WTC11 (cell line): Measurements from ENCODE around the gene P2RY6. TPM values are rescaled to one million over a fixed set of nuclear protein-coding genes. Genes with fewer than 3 reads are reported as not detected.
A peak's percentile ranks its signal among the peaks of the same experiment; 100 is the strongest.

Experiments used
- ATAC-seq: fragments of 200-7000 bp; cut with Tn5 transposase; 2 replicates; pipeline ENCODE4 v1.10.0; 2021; ENCODE audit warnings: mild to moderate bottlenecking, moderate library complexity
- CTCF ChIA-PET: fragments of 300-600 bp; sonication (Branson Sonifier 250); formaldehyde crosslinking; loops from one replicate; lab custom pipeline; 2021; ENCODE audit warnings: antibody characterized with exemption; lab: Charles Lee
- POLR2A ChIA-PET: fragments of 350-600 bp; sonication (Branson Sonifier 250); formaldehyde crosslinking; loops from one replicate; lab custom pipeline; 2021; ENCODE audit warnings: antibody characterized with exemption; lab: Charles Lee
- DNase-seq: peaks from one replicate; pipeline ENCODE4 v3.0.0; 2021; ENCODE audit warnings: low spot score
- H3K27ac Mint-ChIP-seq: 2 replicates; pipeline ENCODE4 v1.8.0; 2021; ENCODE audit warnings: mixed read lengths
- H3K27me3 Mint-ChIP-seq: 2 replicates; pipeline ENCODE4 v1.8.0; 2021; ENCODE audit warnings: low read depth, mild to moderate bottlenecking, moderate library complexity, mixed read lengths
- H3K36me3 Mint-ChIP-seq: 2 replicates; pipeline ENCODE4 v1.8.0; 2021; ENCODE audit warnings: mixed read lengths
- H3K4me1 Mint-ChIP-seq: 2 replicates; pipeline ENCODE4 v1.8.0; 2022; ENCODE audit warnings: mixed read lengths
- H3K4me3 Mint-ChIP-seq: 2 replicates; pipeline ENCODE4 v1.8.0; 2021; ENCODE audit warnings: mild to moderate bottlenecking, moderate library complexity, mixed read lengths
- H3K9me3 Mint-ChIP-seq: 2 replicates; pipeline ENCODE4 v1.8.0; 2021; ENCODE audit warnings: mixed read lengths
- ATF1 ChIP-seq: sonication (generic); formaldehyde crosslinking; IDR thresholded peaks from 2 replicates; pipeline ENCODE4 v1.8.1; 2023; ENCODE audit warnings: mild to moderate bottlenecking, moderate library complexity, missing genetic modification reagents
- CREB1 ChIP-seq: sonication (generic); formaldehyde crosslinking; IDR thresholded peaks from 2 replicates; pipeline ENCODE4 v1.8.0; 2023; ENCODE audit warnings: mild to moderate bottlenecking, missing genetic modification reagents
- EMX1 ChIP-seq: fragments of 250-450 bp; sonication (Bioruptor Pico); IDR thresholded peaks from 2 replicates; pipeline ENCODE4 v1.8.0; 2021; ENCODE audit warnings: mild to moderate bottlenecking
- ETV6 ChIP-seq: sonication (generic); formaldehyde crosslinking; IDR thresholded peaks from 2 replicates; pipeline ENCODE4 v1.8.1; 2022; ENCODE audit warnings: mild to moderate bottlenecking, missing genetic modification reagents
- FOXJ3 ChIP-seq: sonication (generic); formaldehyde crosslinking; IDR thresholded peaks from 2 replicates; pipeline ENCODE4 v1.9.0; 2021; ENCODE audit warnings: missing genetic modification reagents, mild to moderate bottlenecking, borderline replicate concordance
- FOXP1 ChIP-seq: sonication (generic); formaldehyde crosslinking; IDR thresholded peaks from 2 replicates; pipeline ENCODE4 v1.8.0; 2022; ENCODE audit warnings: missing genetic modification reagents, mild to moderate bottlenecking, moderate library complexity, borderline replicate concordance
- HMGA2 ChIP-seq: fragments of 250-450 bp; sonication (Bioruptor Pico); IDR thresholded peaks from 2 replicates; pipeline ENCODE4 v1.4.0; 2021; ENCODE audit warnings: mild to moderate bottlenecking, moderate library complexity
- IRF2 ChIP-seq: sonication (generic); formaldehyde crosslinking; IDR thresholded peaks from 2 replicates; pipeline ENCODE4 v1.8.0; 2022; ENCODE audit warnings: low read depth, missing genetic modification reagents, borderline replicate concordance
- JUN ChIP-seq: sonication (generic); formaldehyde crosslinking; IDR thresholded peaks from 2 replicates; pipeline ENCODE4 v1.8.0; 2023; ENCODE audit warnings: mild to moderate bottlenecking, missing genetic modification reagents
- KAT7 ChIP-seq: sonication (generic); formaldehyde crosslinking; IDR thresholded peaks from 2 replicates; pipeline ENCODE4 v1.8.1; 2023; ENCODE audit warnings: missing genetic modification reagents, mild to moderate bottlenecking, borderline replicate concordance
- NFYB ChIP-seq: sonication (generic); formaldehyde crosslinking; conservative IDR thresholded peaks from 2 replicates; pipeline ENCODE4 v1.8.0; 2022; ENCODE audit warnings: low read depth, missing genetic modification reagents
- OVOL2 ChIP-seq: fragments of 250-450 bp; sonication (Bioruptor Pico); IDR thresholded peaks from 2 replicates; pipeline ENCODE4 v1.9.0; 2021; ENCODE audit warnings: mild to moderate bottlenecking, borderline replicate concordance
- RORB ChIP-seq: fragments of 250-450 bp; sonication (Bioruptor Pico); IDR thresholded peaks from 2 replicates; pipeline ENCODE4 v1.9.0; 2021; ENCODE audit warnings: mild to moderate bottlenecking
- TCF7 ChIP-seq: sonication (generic); formaldehyde crosslinking; IDR thresholded peaks from 2 replicates; pipeline ENCODE4 v1.8.0; 2022; ENCODE audit warnings: mild to moderate bottlenecking, low read depth, missing genetic modification reagents, moderate library complexity
- TP53 ChIP-seq: sonication (generic); formaldehyde crosslinking; IDR thresholded peaks from 2 replicates; pipeline ENCODE4 v1.8.1; 2023; ENCODE audit warnings: mild to moderate bottlenecking, missing genetic modification reagents
- ZNF138 ChIP-seq: sonication (generic); formaldehyde crosslinking; conservative IDR thresholded peaks from 2 replicates; pipeline ENCODE4 v1.8.1; 2022; ENCODE audit warnings: mild to moderate bottlenecking, moderate library complexity, missing genetic modification reagents
- ZNF317 ChIP-seq: sonication (generic); formaldehyde crosslinking; IDR thresholded peaks from 2 replicates; pipeline ENCODE4 v1.8.1; 2023; ENCODE audit warnings: low read depth, mild to moderate bottlenecking, moderate library complexity, missing genetic modification reagents, borderline replicate concordance
- ZNF396 ChIP-seq: fragments of 250-450 bp; sonication (Bioruptor Pico); IDR thresholded peaks from 2 replicates; pipeline ENCODE4 v1.8.0; 2021; ENCODE audit warnings: mild to moderate bottlenecking, moderate library complexity, borderline replicate concordance
- total RNA-seq: library from RNA; stranded (reverse); gene quantifications from 3 replicates; pipeline ENCODE4 v1.2.3, GENCODE V29; 2021
- TF ChIP-seq, protein P1 (sequence below): sonication (generic); formaldehyde crosslinking; IDR thresholded peaks from 2 replicates; pipeline ENCODE4 v1.8.1; 2023; ENCODE audit warnings: mild to moderate bottlenecking, missing genetic modification reagents, borderline replicate concordance
- TF ChIP-seq, protein P2 (sequence below): sonication (generic); formaldehyde crosslinking; conservative IDR thresholded peaks from 2 replicates; pipeline ENCODE4 v1.8.1; 2022; ENCODE audit warnings: mild to moderate bottlenecking, missing genetic modification reagents
- TF ChIP-seq, protein P3 (sequence below): sonication (generic); formaldehyde crosslinking; IDR thresholded peaks from 2 replicates; pipeline ENCODE4 v1.8.1; 2023; ENCODE audit warnings: mild to moderate bottlenecking, missing genetic modification reagents
- TF ChIP-seq, protein P4 (sequence below): sonication (generic); formaldehyde crosslinking; IDR thresholded peaks from 2 replicates; pipeline ENCODE4 v1.8.1; 2023; ENCODE audit warnings: mild to moderate bottlenecking, missing genetic modification reagents

Gene P2RY6
- total RNA-seq, 1 experiment from 2014 or later, result not detected

DNA sequence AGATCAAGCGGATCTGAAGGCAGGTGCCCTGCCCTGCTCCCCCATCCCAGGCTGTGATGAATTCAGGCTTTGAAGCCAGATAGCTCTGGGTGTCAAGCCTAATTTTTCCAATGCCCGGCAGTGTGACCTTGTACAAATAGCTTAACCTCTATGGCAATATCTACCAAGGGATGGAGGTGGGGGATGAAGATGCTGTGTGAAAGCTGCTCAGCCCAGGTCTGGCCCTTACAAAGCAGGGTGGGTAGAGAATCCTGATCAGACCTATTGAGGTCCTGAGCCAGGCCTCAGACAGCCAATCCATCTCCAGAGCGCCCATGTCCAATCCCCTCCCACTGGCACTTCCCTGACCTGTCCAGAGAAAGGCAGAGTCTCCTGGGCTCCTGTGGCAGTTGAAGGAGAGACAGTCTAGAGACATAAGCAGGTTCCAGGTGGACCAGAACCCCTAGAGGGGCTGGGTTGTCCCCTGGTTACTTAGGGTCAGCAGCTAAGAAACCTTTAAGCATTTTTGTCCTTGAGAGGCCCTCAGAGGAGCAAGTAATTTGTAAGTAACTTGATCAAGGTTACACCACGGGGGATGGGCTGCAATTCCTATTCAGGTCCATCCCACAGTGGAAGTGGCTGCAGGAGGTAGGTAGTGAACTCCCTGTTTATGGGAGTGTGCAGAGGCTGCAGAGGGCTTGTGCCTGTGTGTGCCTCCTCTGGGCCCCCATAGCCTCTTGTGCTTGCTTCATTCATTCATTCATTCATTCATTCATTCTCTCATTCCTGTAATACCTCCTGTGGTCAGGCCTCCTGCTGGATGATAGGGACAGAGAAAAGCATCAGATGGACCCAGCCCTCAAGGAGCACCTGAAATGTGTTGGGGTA, 43.6 kb upstream of the P2RY6 start (continued):
- TF ChIP-seq, protein P1, sequence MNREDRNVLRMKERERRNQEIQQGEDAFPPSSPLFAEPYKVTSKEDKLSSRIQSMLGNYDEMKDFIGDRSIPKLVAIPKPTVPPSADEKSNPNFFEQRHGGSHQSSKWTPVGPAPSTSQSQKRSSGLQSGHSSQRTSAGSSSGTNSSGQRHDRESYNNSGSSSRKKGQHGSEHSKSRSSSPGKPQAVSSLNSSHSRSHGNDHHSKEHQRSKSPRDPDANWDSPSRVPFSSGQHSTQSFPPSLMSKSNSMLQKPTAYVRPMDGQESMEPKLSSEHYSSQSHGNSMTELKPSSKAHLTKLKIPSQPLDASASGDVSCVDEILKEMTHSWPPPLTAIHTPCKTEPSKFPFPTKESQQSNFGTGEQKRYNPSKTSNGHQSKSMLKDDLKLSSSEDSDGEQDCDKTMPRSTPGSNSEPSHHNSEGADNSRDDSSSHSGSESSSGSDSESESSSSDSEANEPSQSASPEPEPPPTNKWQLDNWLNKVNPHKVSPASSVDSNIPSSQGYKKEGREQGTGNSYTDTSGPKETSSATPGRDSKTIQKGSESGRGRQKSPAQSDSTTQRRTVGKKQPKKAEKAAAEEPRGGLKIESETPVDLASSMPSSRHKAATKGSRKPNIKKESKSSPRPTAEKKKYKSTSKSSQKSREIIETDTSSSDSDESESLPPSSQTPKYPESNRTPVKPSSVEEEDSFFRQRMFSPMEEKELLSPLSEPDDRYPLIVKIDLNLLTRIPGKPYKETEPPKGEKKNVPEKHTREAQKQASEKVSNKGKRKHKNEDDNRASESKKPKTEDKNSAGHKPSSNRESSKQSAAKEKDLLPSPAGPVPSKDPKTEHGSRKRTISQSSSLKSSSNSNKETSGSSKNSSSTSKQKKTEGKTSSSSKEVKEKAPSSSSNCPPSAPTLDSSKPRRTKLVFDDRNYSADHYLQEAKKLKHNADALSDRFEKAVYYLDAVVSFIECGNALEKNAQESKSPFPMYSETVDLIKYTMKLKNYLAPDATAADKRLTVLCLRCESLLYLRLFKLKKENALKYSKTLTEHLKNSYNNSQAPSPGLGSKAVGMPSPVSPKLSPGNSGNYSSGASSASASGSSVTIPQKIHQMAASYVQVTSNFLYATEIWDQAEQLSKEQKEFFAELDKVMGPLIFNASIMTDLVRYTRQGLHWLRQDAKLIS, result no peak
- TF ChIP-seq IRF2 (CRISPR knock-in tag), result no peak
- TF ChIP-seq HMGA2 (CRISPR knock-in tag), result no peak

DNA sequence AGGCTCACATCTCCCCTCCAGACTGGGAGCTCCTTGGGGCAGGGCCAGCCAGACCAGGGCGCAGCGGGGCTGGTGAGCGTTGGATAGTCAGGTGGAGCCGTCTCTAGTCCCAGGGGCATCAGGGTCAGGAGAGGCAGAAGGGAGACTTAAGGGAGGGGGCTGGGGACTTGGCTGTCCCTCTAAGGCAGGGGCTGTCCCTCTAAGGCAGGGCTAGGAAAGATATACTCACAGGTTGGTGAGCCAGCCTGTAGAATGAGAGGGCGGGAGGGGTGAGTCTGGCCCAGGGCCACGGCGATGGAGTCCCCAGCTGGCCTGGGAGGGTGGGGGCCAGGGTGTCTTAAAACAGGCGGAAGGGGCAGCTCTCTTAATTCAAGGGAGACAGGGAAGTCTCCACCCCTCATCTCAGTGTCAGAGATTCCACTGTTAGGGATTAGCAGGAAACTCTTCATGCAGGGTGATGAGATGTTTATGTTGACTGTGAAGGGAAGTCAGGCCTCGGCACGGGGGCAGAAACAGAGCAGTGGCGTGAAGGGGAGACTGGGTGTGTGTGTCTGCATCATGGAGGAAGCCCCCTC, 42.7 kb upstream of the P2RY6 start:
- H3K9me3 Mint-ChIP-seq, result no peaks in the 10 kb centered on the region
- ChIA-PET POLR2A (no interaction called here), CTCF (interaction anchor here (0.8 to 1.5 kb wide), 3 partner anchors 10 to 435 kb away, joined by 3 to 4 read pairs (median 4); partner anchors contain the start of gene STARD10)
- H3K27ac Mint-ChIP-seq, result no peak overlapping the region
- ATAC-seq, result no peak
- peaks cover 27% of the 10 kb centered on the region for H3K4me1 Mint-ChIP-seq
- DNase-seq, result no peak
- TF ChIP-seq ZNF317 (no peak), HMGA2 (CRISPR knock-in tag) (no peak), OVOL2 (CRISPR knock-in tag) (no peak), TP53 (no peak), JUN (no peak), ATF1 (CRISPR knock-in tag) (no peak), RORB (CRISPR knock-in tag) (no peak), TCF7 (CRISPR knock-in tag) (no peak), CREB1 (CRISPR knock-in tag) (no peak), FOXP1 (CRISPR knock-in tag) (no peak), EMX1 (CRISPR knock-in tag) (no peak)
- TF ChIP-seq, protein P2, sequence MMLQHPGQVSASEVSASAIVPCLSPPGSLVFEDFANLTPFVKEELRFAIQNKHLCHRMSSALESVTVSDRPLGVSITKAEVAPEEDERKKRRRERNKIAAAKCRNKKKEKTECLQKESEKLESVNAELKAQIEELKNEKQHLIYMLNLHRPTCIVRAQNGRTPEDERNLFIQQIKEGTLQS (CRISPR knock-in tag), result no peak
- TF ChIP-seq, protein P3, sequence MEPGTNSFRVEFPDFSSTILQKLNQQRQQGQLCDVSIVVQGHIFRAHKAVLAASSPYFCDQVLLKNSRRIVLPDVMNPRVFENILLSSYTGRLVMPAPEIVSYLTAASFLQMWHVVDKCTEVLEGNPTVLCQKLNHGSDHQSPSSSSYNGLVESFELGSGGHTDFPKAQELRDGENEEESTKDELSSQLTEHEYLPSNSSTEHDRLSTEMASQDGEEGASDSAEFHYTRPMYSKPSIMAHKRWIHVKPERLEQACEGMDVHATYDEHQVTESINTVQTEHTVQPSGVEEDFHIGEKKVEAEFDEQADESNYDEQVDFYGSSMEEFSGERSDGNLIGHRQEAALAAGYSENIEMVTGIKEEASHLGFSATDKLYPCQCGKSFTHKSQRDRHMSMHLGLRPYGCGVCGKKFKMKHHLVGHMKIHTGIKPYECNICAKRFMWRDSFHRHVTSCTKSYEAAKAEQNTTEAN (CRISPR knock-in tag), result no peak
- no peaks in the 10 kb centered on the region; the same call in none of the 2 replicates for H3K27me3 Mint-ChIP-seq
- no peak overlapping the region for H3K4me3 Mint-ChIP-seq
- H3K36me3 Mint-ChIP-seq, result no peaks in the 10 kb centered on the region

DNA sequence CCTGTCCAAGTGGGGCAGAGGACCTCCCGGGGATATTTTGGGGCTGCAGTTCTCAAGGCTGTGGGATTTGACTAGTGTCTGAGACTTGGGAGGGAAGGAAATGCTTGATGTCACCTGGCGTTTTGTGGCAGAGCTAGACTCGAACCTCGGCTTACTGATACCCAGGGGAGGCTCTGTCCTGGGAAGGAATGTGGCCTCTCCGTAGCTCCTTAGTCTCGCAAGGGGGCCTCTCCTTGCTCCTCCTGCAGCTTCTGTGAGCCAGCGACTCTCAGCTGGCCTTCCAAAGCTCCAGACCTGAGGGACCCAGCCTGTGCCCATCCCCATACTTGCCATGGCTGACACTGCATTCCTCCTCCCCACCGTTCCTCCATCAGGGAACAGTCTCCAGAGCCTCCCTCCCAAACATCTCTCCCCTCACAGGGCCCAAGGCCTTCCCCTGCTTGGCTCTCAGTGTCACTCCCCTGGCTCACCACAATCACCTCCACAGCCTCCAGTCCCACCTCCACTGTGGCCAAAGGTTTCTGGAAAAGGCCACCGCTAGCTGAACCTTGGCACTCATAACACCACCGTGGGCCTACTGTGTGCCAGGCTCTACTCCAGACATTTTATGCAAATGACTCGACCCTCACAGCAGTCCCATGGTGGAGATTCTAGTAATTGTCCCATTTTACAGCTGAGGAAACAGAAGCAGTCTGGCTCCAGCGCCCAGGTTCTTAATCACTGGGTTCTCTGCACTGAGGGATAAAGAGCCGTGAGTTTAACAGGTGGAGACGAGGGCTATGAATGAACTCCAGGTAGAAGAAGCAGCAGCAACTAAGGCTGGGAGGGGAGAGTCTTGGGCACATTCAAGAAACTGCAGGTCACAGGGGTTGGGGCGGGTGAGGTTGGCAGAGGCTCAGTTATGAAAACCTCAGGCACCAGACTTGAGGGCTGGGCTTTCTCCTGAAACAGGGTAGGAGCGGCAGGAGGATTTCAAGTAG, 42.0 kb upstream of the P2RY6 start:
- ChIA-PET POLR2A (no interaction called here), CTCF (interaction anchor here (0.8 to 1.3 kb wide), 2 partner anchors 11 to 436 kb away, joined by 3 to 4 read pairs; partner anchors contain the start of gene STARD10)
- Mint-ChIP-seq H3K4me3 (no peak overlapping the region), H3K36me3 (no peaks in the 10 kb centered on the region), H3K27ac (no peak overlapping the region), H3K4me1 (peaks cover 27% of the 10 kb centered on the region), H3K9me3 (no peaks in the 10 kb centered on the region), H3K27me3 (no peaks in the 10 kb centered on the region; the same call in 1 of the 2 replicates)
- DNase-seq, result peak; percentile 3
- ATAC-seq, result no peak
- no peak for TF ChIP-seq ZNF138 (CRISPR knock-in tag)
- no peak for TF ChIP-seq ETV6 (CRISPR knock-in tag)
- TF ChIP-seq ZNF396, result no peak
- no peak for TF ChIP-seq FOXP1 (CRISPR knock-in tag)
- TF ChIP-seq FOXJ3 (CRISPR knock-in tag), result no peak
- TF ChIP-seq, protein P4, sequence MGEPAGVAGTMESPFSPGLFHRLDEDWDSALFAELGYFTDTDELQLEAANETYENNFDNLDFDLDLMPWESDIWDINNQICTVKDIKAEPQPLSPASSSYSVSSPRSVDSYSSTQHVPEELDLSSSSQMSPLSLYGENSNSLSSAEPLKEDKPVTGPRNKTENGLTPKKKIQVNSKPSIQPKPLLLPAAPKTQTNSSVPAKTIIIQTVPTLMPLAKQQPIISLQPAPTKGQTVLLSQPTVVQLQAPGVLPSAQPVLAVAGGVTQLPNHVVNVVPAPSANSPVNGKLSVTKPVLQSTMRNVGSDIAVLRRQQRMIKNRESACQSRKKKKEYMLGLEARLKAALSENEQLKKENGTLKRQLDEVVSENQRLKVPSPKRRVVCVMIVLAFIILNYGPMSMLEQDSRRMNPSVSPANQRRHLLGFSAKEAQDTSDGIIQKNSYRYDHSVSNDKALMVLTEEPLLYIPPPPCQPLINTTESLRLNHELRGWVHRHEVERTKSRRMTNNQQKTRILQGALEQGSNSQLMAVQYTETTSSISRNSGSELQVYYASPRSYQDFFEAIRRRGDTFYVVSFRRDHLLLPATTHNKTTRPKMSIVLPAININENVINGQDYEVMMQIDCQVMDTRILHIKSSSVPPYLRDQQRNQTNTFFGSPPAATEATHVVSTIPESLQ (CRISPR knock-in tag), result no peak
- no peak for TF ChIP-seq NFYB
- no peak for TF ChIP-seq KAT7 (CRISPR knock-in tag)
